ENCODE measurements around the gene HIGD2A. TPM values are rescaled to one million over a fixed set of nuclear protein-coding genes. Genes with fewer than 3 reads are reported as not detected.

Gene HIGD2A
- total and polyA plus RNA-seq, 2 of the 13 experiments (the other 11 are each of a cell fraction or from before 2014, with no cell fraction given), result 89.2 to 146 TPM

GRCh38 chr5:176429972-176430371, 41.4 kb downstream of the HIGD2A start (continued):
- TF ChIP-seq DBP (CRISPR knock-in tag; IDR thresholded peaks at IDR 0.05; ENCODE audit: not compliant biosample characterization) (no peak), PITX1 (CRISPR knock-in tag; IDR thresholded peaks at IDR 0.05) (no peak), NFIC (IDR thresholded peaks at IDR 0.05; ENCODE audit: low read length) (no peak), STAG1 (CRISPR knock-in tag; IDR thresholded peaks at IDR 0.05) (peak; percentile 50), CEBPG (CRISPR knock-in tag; IDR thresholded peaks at IDR 0.05) (no peak), SP2 (CRISPR knock-in tag; IDR thresholded peaks at IDR 0.05) (no peak), ZBTB1 (CRISPR knock-in tag; IDR thresholded peaks at IDR 0.05; ENCODE audit: borderline replicate concordance) (no peak), SMC3 (IDR thresholded peaks at IDR 0.05; ENCODE audit: low read length) (peak; percentile 62; the same call in 1 of the 2 replicates), NR2F6 (IDR thresholded peaks at IDR 0.05) (peak; percentile 41), NR2F6 (CRISPR knock-in tag; IDR thresholded peaks at IDR 0.05) (peak; percentile 73), FOXP1 (IDR thresholded peaks at IDR 0.05) (no peak), FOXP1 (CRISPR knock-in tag; IDR thresholded peaks at IDR 0.05) (no peak), GABPB1 (CRISPR knock-in tag; IDR thresholded peaks at IDR 0.05) (no peak), ZBTB40 (IDR thresholded peaks at IDR 0.05) (no peak), ZBTB40 (CRISPR knock-in tag; IDR thresholded peaks at IDR 0.05) (no peak), NFYB (CRISPR knock-in tag; IDR thresholded peaks at IDR 0.05) (no peak), CTCF (CRISPR knock-in tag; IDR thresholded peaks at IDR 0.05) (peak; percentile 66), ELF3 (CRISPR knock-in tag; IDR thresholded peaks at IDR 0.05) (no peak), HDAC2 (CRISPR knock-in tag; IDR thresholded peaks at IDR 0.05) (0 out of 2 replicates have a peak, but pooled peaks have one; percentile 14)
- TF ChIP-seq, protein P1, sequence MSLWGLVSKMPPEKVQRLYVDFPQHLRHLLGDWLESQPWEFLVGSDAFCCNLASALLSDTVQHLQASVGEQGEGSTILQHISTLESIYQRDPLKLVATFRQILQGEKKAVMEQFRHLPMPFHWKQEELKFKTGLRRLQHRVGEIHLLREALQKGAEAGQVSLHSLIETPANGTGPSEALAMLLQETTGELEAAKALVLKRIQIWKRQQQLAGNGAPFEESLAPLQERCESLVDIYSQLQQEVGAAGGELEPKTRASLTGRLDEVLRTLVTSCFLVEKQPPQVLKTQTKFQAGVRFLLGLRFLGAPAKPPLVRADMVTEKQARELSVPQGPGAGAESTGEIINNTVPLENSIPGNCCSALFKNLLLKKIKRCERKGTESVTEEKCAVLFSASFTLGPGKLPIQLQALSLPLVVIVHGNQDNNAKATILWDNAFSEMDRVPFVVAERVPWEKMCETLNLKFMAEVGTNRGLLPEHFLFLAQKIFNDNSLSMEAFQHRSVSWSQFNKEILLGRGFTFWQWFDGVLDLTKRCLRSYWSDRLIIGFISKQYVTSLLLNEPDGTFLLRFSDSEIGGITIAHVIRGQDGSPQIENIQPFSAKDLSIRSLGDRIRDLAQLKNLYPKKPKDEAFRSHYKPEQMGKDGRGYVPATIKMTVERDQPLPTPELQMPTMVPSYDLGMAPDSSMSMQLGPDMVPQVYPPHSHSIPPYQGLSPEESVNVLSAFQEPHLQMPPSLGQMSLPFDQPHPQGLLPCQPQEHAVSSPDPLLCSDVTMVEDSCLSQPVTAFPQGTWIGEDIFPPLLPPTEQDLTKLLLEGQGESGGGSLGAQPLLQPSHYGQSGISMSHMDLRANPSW (CRISPR knock-in tag; IDR thresholded peaks at IDR 0.05; ENCODE audit: borderline replicate concordance), result no peak

All from HepG2 (cell line).